Adipose tissue (tissue), 3 donors: Measurements from ENCODE around the gene MRPL41. TPM values are rescaled to one million over a fixed set of nuclear protein-coding genes. Genes with fewer than 3 reads are reported as not detected.
"Not testable (repeated sequence)": the region's sequence is repeated elsewhere in the genome, so short reads cannot be mapped to it uniquely, and the experiment has no call there.

Source experiments
- H3K27ac ChIP-seq: one replicate; pipeline ENCODE4 v1.5.1; 2013; ENCODE audit warnings: low read depth, low read length
- WGBS, 3 donors: extraction: QIAGEN DNeasy Blood & Tissue Kit; methylation state at CpG; one replicate each; pipeline ENCODE4 v1.1.7; 2013; 5-methylcytosine and 5-hydroxymethylcytosine counted together
- polyA plus RNA-seq, 3 donors: library from polyadenylated mRNA; stranded (reverse); fragments of 200-250 nt; gene quantifications; one replicate each; pipeline ENCODE4 v1.2.3, GENCODE V29; 2013
- donor health status: healthy with polysubstance abuse.
- donor health status: Bipolar disorder and iron deficiency.
- donor health status: healthy.

The MRPL41 gene
- polyA plus RNA-seq, 3 donors = 37.2 to 155 (median 68.7) TPM

- H3K27ac ChIP-seq = no peak overlapping the region
- 61 to 82% (median 72%) methylated on average over 10 of the region's 10 CpGs for WGBS, 3 donors
Measured at GRCh38 chr9:137545123-137545522, 6.6 kb upstream of the MRPL41 start.

GRCh38 chr9:137547687-137548543 lies 3.8 kb upstream of the MRPL41 start:
- no peak overlapping the region for H3K27ac ChIP-seq
- 64 to 87% (median 82%) methylated on average over 23 of the region's 23 CpGs for WGBS, 3 donors

GRCh38 chr9:137550231-137550621 lies 1.5 kb upstream of the MRPL41 start, which contains the start of gene PNPLA7:
PNPLA7 (minus strand) TSS chr9:137550402; CDS start chr9:137550197, 205 bp downstream.
- H3K27ac ChIP-seq = no peak within 1 kb of the TSS
- WGBS, 3 donors = 1 to 4% (median 2%) methylated on average over 12 to 13 of the region's 13 CpGs

- 0 to 3% (median 1%) methylated on average over 9 to 17 of the region's 17 CpGs for WGBS, 3 donors
Measured at GRCh38 chr9:137550958-137551263, 768 bp upstream of the MRPL41 start.

GRCh38 chr9:137552022-137552768 lies 516 bp downstream of the MRPL41 start:
- WGBS, 3 donors = 6 to 12% (median 12%) methylated on average over 50 to 58 of the region's 58 CpGs
- H3K27ac ChIP-seq = no peak overlapping the region

More at GRCh38 chr9:137550958-137551263, 768 bp upstream of the MRPL41 start:
- H3K27ac ChIP-seq = not testable (repeated sequence)

- not testable (repeated sequence) for H3K27ac ChIP-seq
- WGBS, 3 donors = 90 to 93% (median 93%) methylated on average over 10 of the region's 10 CpGs
Measured at GRCh38 chr9:137553654-137554053, 2.0 kb downstream of the MRPL41 start.

- no peak overlapping the region for H3K27ac ChIP-seq
- WGBS, 3 donors = 82 to 90% (median 86%) methylated on average over 1 of the region's 1 CpG
Measured at GRCh38 chr9:137554349-137554748, 2.7 kb downstream of the MRPL41 start.

- 88 to 92% (median 88%) methylated on average over 10 of the region's 10 CpGs for WGBS, 3 donors
Measured at GRCh38 chr9:137555179-137555578, 3.5 kb downstream of the MRPL41 start.

GRCh38 chr9:137556069-137556838 lies 4.6 kb downstream of the MRPL41 start:
- no peak overlapping the region for H3K27ac ChIP-seq
- WGBS, 3 donors = 80 to 87% (median 84%) methylated on average over 24 of the region's 24 CpGs

More at GRCh38 chr9:137555179-137555578, 3.5 kb downstream of the MRPL41 start:
- no peak overlapping the region for H3K27ac ChIP-seq

GRCh38 chr9:137558127-137558526 lies 6.4 kb downstream of the MRPL41 start:
- 91 to 98% (median 96%) methylated on average over 4 of the region's 4 CpGs for WGBS, 3 donors
- no peak overlapping the region for H3K27ac ChIP-seq

GRCh38 chr9:137564134-137564533 lies 12.5 kb downstream of the MRPL41 start:
- no peak overlapping the region for H3K27ac ChIP-seq
- WGBS, 3 donors = 88 to 94% (median 93%) methylated on average over 10 of the region's 10 CpGs

GRCh38 chr9:137564817-137565411 lies 13.2 kb downstream of the MRPL41 start:
- 82 to 90% (median 83%) methylated on average over 17 to 18 of the region's 18 CpGs for WGBS, 3 donors
- no peak overlapping the region for H3K27ac ChIP-seq

GRCh38 chr9:137568445-137568844 lies 16.8 kb downstream of the MRPL41 start:
- WGBS, 3 donors = 82 to 87% (median 87%) methylated on average over 5 of the region's 5 CpGs
- not testable (repeated sequence) for H3K27ac ChIP-seq

GRCh38 chr9:137569609-137570203 lies 18.0 kb downstream of the MRPL41 start:
- whole genome bisulfite sequencing, 3 donors = 93 to 99% (median 95%) methylated on average over 5 of the region's 5 CpGs
- no peak overlapping the region for H3K27ac ChIP-seq

GRCh38 chr9:137570566-137570965 lies 18.9 kb downstream of the MRPL41 start:
- no peak overlapping the region for H3K27ac ChIP-seq
- 97 to 98% (median 97%) methylated on average over 3 of the region's 3 CpGs for WGBS, 3 donors

- H3K27ac ChIP-seq = no peak overlapping the region
- WGBS, 3 donors = 84 to 95% (median 91%) methylated on average over 10 of the region's 10 CpGs
Measured at GRCh38 chr9:137574192-137574591, 22.5 kb downstream of the MRPL41 start.

- H3K27ac ChIP-seq = no peak overlapping the region
- 63 to 69% (median 67%) methylated on average over 9 of the region's 9 CpGs for WGBS, 3 donors
Measured at GRCh38 chr9:137575364-137575715, 23.7 kb downstream of the MRPL41 start.
